ENCODE results near the gene BFSP2.
A peak's percentile ranks its signal among the peaks of the same experiment; 100 is the strongest.

GRCh38 chr3:133426721-133427120 is 26.9 kb downstream of the BFSP2 start:
- TF ChIP-seq, protein P1, sequence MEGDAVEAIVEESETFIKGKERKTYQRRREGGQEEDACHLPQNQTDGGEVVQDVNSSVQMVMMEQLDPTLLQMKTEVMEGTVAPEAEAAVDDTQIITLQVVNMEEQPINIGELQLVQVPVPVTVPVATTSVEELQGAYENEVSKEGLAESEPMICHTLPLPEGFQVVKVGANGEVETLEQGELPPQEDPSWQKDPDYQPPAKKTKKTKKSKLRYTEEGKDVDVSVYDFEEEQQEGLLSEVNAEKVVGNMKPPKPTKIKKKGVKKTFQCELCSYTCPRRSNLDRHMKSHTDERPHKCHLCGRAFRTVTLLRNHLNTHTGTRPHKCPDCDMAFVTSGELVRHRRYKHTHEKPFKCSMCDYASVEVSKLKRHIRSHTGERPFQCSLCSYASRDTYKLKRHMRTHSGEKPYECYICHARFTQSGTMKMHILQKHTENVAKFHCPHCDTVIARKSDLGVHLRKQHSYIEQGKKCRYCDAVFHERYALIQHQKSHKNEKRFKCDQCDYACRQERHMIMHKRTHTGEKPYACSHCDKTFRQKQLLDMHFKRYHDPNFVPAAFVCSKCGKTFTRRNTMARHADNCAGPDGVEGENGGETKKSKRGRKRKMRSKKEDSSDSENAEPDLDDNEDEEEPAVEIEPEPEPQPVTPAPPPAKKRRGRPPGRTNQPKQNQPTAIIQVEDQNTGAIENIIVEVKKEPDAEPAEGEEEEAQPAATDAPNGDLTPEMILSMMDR (conservative IDR thresholded peaks at IDR 0.05; ENCODE audit: low read depth, low read length) = no peak
- TF ChIP-seq RFX5 (IDR thresholded peaks at IDR 0.05; ENCODE audit: low read depth, low read length) (no peak), MAZ (IDR thresholded peaks at IDR 0.05; ENCODE audit: borderline replicate concordance, low read depth, low read length) (no peak), POLR2A (IDR thresholded peaks at IDR 0.05; ENCODE audit: low read depth, low read length) (no peak), MXI1 (IDR thresholded peaks at IDR 0.05; ENCODE audit: borderline replicate concordance, low read depth, low read length) (0 out of 2 replicates have a peak, but pooled peaks have one; percentile 32), NFE2L2 (IDR thresholded peaks at IDR 0.05; ENCODE audit: low read depth, low read length) (no peak), RAD21 (IDR thresholded peaks at IDR 0.05; ENCODE audit: low read length) (no peak)
